Measurements from ENCODE around the gene HIVEP3. TPM values are rescaled to one million over a fixed set of nuclear protein-coding genes. Genes with fewer than 3 reads are reported as not detected.

Gene HIVEP3
- polyA plus RNA-seq, 1 donor (not counting 4 experiments of a cell fraction or from before 2014, with no cell fraction given), result 1.1 TPM

GRCh38 chr1:41766041-41766440 lies 152.7 kb downstream of the HIVEP3 start:
- dilution Hi-C loops (cut with MboI; ENCODE audit: extremely low pct_ligation_motif_present, low sequenced_read_pairs), result no loop called here
- no peaks in the 10 kb centered on the region for H3K27me3 ChIP-seq (ENCODE audit: control insufficient read depth, extremely low read depth, insufficient read depth, low read length)
- H3K4me3 ChIP-seq (ENCODE audit: control insufficient read depth in 2 of 3, extremely low read depth in 1 of 3, insufficient read depth in 2 of 3, low read depth in 1 of 3, low read length in 3 of 3), result no peak overlapping the region
- H3K36me3 ChIP-seq (ENCODE audit: control insufficient read depth in 2 of 2, extremely low read depth in 1 of 2, insufficient read depth in 2 of 2, low read length in 2 of 2), result no peaks in the 10 kb centered on the region
- H3K9me3 ChIP-seq (ENCODE audit: control insufficient read depth, low read depth, low read length), result no peaks in the 10 kb centered on the region
- H3K4me1 ChIP-seq (ENCODE audit: control insufficient read depth, extremely low read depth, insufficient read depth, low read length), result peaks cover 16% of the 10 kb centered on the region
- H3K9me1 ChIP-seq (ENCODE audit: control insufficient read depth, extremely low read depth, insufficient read depth, low read length), result peaks cover 3% of the 10 kb centered on the region
- no peak overlapping the region for H2AFZ ChIP-seq (ENCODE audit: control insufficient read depth, low read length)
- no peaks in the 10 kb centered on the region for H3K79me2 ChIP-seq (ENCODE audit: control insufficient read depth, insufficient read depth, low read length)
- no peak overlapping the region for H3K4me2 ChIP-seq (ENCODE audit: control insufficient read depth, extremely low read depth, insufficient read depth, low read depth, low read length)
- H3K9ac ChIP-seq (ENCODE audit: control insufficient read depth, extremely low read depth, insufficient read depth, low read length), result no peak overlapping the region
- no peaks in the 10 kb centered on the region for H4K20me1 ChIP-seq (ENCODE audit: control insufficient read depth, extremely low read depth, insufficient read depth, low read length)
- FAIRE-seq, result no peak
- no peak for DNase-seq (ENCODE audit: low read depth, low spot score)
- TF ChIP-seq CTCF (optimal IDR thresholded peaks at IDR 0.05 in 1 of 3, IDR thresholded peaks at IDR 0.05 in 1 of 3, conservative IDR thresholded peaks at IDR 0.05 in 1 of 3; ENCODE audit: extremely low read depth in 1 of 3, insufficient read depth in 2 of 3, low read length in 3 of 3), result no peak
- no peak overlapping the region for H3K27ac ChIP-seq (ENCODE audit: control insufficient read depth, insufficient read depth, low read length)

GRCh38 chr1:41765152-41765551 lies 153.6 kb downstream of the HIVEP3 start:
- peaks cover 3% of the 10 kb centered on the region for H3K9me1 ChIP-seq (ENCODE audit: control insufficient read depth, extremely low read depth, insufficient read depth, low read length)
- H3K9me3 ChIP-seq (ENCODE audit: control insufficient read depth, low read depth, low read length), result no peaks in the 10 kb centered on the region
- dilution Hi-C loops (cut with MboI; ENCODE audit: extremely low pct_ligation_motif_present, low sequenced_read_pairs), result no loop called here
- H3K9ac ChIP-seq (ENCODE audit: control insufficient read depth, extremely low read depth, insufficient read depth, low read length), result no peak overlapping the region
- peaks cover 16% of the 10 kb centered on the region for H3K4me1 ChIP-seq (ENCODE audit: control insufficient read depth, extremely low read depth, insufficient read depth, low read length)
- H3K4me2 ChIP-seq (ENCODE audit: control insufficient read depth, extremely low read depth, insufficient read depth, low read depth, low read length), result no peak overlapping the region
- FAIRE-seq (peak; percentile 20), DNase-seq (ENCODE audit: low read depth, low spot score) (no peak)
- H3K27ac ChIP-seq (ENCODE audit: control insufficient read depth, insufficient read depth, low read length), result no peak overlapping the region
- H3K36me3 ChIP-seq (ENCODE audit: control insufficient read depth in 2 of 2, extremely low read depth in 1 of 2, insufficient read depth in 2 of 2, low read length in 2 of 2), result no peaks in the 10 kb centered on the region
- no peaks in the 10 kb centered on the region for H3K27me3 ChIP-seq (ENCODE audit: control insufficient read depth, extremely low read depth, insufficient read depth, low read length)
- H2AFZ ChIP-seq (ENCODE audit: control insufficient read depth, low read length), result no peak overlapping the region
- H3K79me2 ChIP-seq (ENCODE audit: control insufficient read depth, insufficient read depth, low read length), result no peaks in the 10 kb centered on the region
- no peak overlapping the region for H3K4me3 ChIP-seq (ENCODE audit: control insufficient read depth in 2 of 3, extremely low read depth in 1 of 3, insufficient read depth in 2 of 3, low read depth in 1 of 3, low read length in 3 of 3)
- H4K20me1 ChIP-seq (ENCODE audit: control insufficient read depth, extremely low read depth, insufficient read depth, low read length), result no peaks in the 10 kb centered on the region
- TF ChIP-seq CTCF (optimal IDR thresholded peaks at IDR 0.05 in 1 of 3, IDR thresholded peaks at IDR 0.05 in 1 of 3, conservative IDR thresholded peaks at IDR 0.05 in 1 of 3; ENCODE audit: extremely low read depth in 1 of 3, insufficient read depth in 2 of 3, low read length in 3 of 3) (no peak), EZH2 (IDR thresholded peaks at IDR 0.05; ENCODE audit: low read length) (no peak)

All from keratinocyte (primary cell).